ENCODE results near the gene ACVR2A. TPM values are rescaled to one million over a fixed set of nuclear protein-coding genes. Genes with fewer than 3 reads are reported as not detected.

The ACVR2A gene
- total RNA-seq, 1 experiment from 2014 or later: 13.4 TPM

- Histone ChIP-seq H3K27ac (ENCODE audit: insufficient read length, low read depth, low read length) (no peak overlapping the region), H2AFZ (ENCODE audit: low read length) (no peak overlapping the region), H3K27me3 (ENCODE audit: insufficient read depth, low read length) (no peaks in the 10 kb centered on the region), H4K5ac (ENCODE audit: insufficient read length, low read depth, low read length) (no peak overlapping the region), H3K18ac (ENCODE audit: insufficient read length, low read depth, low read length) (no peak overlapping the region), H3K4me2 (ENCODE audit: insufficient read depth, insufficient read length, low read length) (no peak overlapping the region), H3K14ac (ENCODE audit: insufficient read depth, low read length) (no peak overlapping the region), H4K20me1 (ENCODE audit: control insufficient read depth, insufficient read depth, insufficient read length) (no peaks in the 10 kb centered on the region), H3K9ac (ENCODE audit: extremely low read depth, insufficient read length, low read length) (no peak overlapping the region), H3K79me2 (ENCODE audit: insufficient read depth, low read length) (no peaks in the 10 kb centered on the region), H3K79me1 (ENCODE audit: insufficient read depth, low read depth, low read length, poor library complexity, severe bottlenecking) (no peaks in the 10 kb centered on the region), H3K56ac (ENCODE audit: insufficient read length, low read depth, low read length) (no peak overlapping the region), H3K23ac (ENCODE audit: insufficient read length, low read depth, low read length) (no peak overlapping the region), H3K9me3 (ENCODE audit: control insufficient read depth, low read depth, low read length) (no peaks in the 10 kb centered on the region), H2BK12ac (ENCODE audit: insufficient read length, low read depth, low read length) (no peak overlapping the region), H2BK20ac (ENCODE audit: low read depth, low read length, poor library complexity, severe bottlenecking) (no peak overlapping the region), H3K4me1 (ENCODE audit: insufficient read depth, low read length) (no peaks in the 10 kb centered on the region), H3T11ph (ENCODE audit: low read length) (no peak overlapping the region), H3K23me2 (ENCODE audit: insufficient read length, low read depth, low read length, poor library complexity, severe bottlenecking) (no peaks in the 10 kb centered on the region), H2BK15ac (ENCODE audit: low read depth, low read length) (no peak overlapping the region), H2BK120ac (ENCODE audit: low read depth, low read length, poor library complexity, severe bottlenecking) (no peak overlapping the region), H3K4ac (ENCODE audit: low read depth, low read length) (no peak overlapping the region), H4K91ac (ENCODE audit: insufficient read length, low read depth, low read length) (no peak overlapping the region), H4K8ac (replicated peaks; ENCODE audit: insufficient read length, low read depth, low read length) (no peak overlapping the region), H2AK5ac (ENCODE audit: insufficient read length, low read length) (no peak overlapping the region), H2BK5ac (ENCODE audit: insufficient read length, low read length) (no peak overlapping the region)
- no CpG with 5 or more reads among the region's 4 CpGs for WGBS (ENCODE audit: extremely low coverage, insufficient read length, low lambda C conversion rate)
- no peak overlapping the region for H3K4me3 Mint-ChIP-seq
- H3K36me3 Mint-ChIP-seq (ENCODE audit: insufficient read depth in 1 of 3, low read depth in 3 of 3): peaks cover 2 to 15% (median 14%) of the 10 kb centered on the region in 3 experiments; a peak in 5 of 7 replicates
- TF ChIP-seq CTCF (conservative IDR thresholded peaks at IDR 0.05): no peak
- H3K4me1 Mint-ChIP-seq: no peaks in the 10 kb centered on the region
- DNase-seq: no peak
- no peaks in the 10 kb centered on the region for H3K27me3 Mint-ChIP-seq (ENCODE audit: low read depth)
- H3K9me3 Mint-ChIP-seq: no peaks in the 10 kb centered on the region; a peak in 1 of 5 replicates
- no peak overlapping the region for H3K27ac Mint-ChIP-seq
Observed at GRCh38 chr2:147927053-147927588, 82.3 kb downstream of the ACVR2A start.

Data from H9 (cell line).